H9 (cell line): ENCODE results near the gene CRLF3. TPM values are rescaled to one million over a fixed set of nuclear protein-coding genes. Genes with fewer than 3 reads are reported as not detected.
"Not testable (repeated sequence)": the region's sequence is repeated elsewhere in the genome, so short reads cannot be mapped to it uniquely, and the experiment has no call there.

ENCODE experiments used
- DNase-seq: peaks from one replicate; pipeline ENCODE4 v3.0.0-alpha.2; 2017
- H2AFZ ChIP-seq: one replicate; pipeline ENCODE4 v1.6.1; 2013; ENCODE audit warnings: mild to moderate bottlenecking, low read length, control low read depth, moderate library complexity
- H2AK5ac ChIP-seq: 2 replicates; pipeline ENCODE4 v1.6.1; 2013; ENCODE audit warnings: low read length, control low read depth, mixed read lengths; ENCODE audit not compliant: insufficient read length
- H2BK120ac ChIP-seq: one replicate; pipeline ENCODE4 v1.6.1; 2013; ENCODE audit warnings: low read depth, mild to moderate bottlenecking, low read length, control low read depth, inconsistent platforms; ENCODE audit not compliant: poor library complexity, severe bottlenecking
- H2BK12ac ChIP-seq: 2 replicates; pipeline ENCODE4 v1.6.1; 2013; ENCODE audit warnings: low read length, control low read depth, mixed read lengths, low read depth; ENCODE audit not compliant: insufficient read length
- H2BK15ac ChIP-seq: 2 replicates; pipeline ENCODE4 v1.6.1; 2013; ENCODE audit warnings: low read depth, low read length, control low read depth
- H2BK20ac ChIP-seq: one replicate; pipeline ENCODE4 v1.6.1; 2013; ENCODE audit warnings: low read depth, mild to moderate bottlenecking, low read length, control low read depth, inconsistent platforms; ENCODE audit not compliant: poor library complexity, severe bottlenecking
- H2BK5ac ChIP-seq: 2 replicates; pipeline ENCODE4 v1.6.1; 2013; ENCODE audit warnings: low read length, control low read depth, mixed read lengths; ENCODE audit not compliant: insufficient read length
- H3K14ac ChIP-seq: 2 replicates; pipeline ENCODE4 v1.6.1; 2013; ENCODE audit warnings: low read length, control low read depth; ENCODE audit not compliant: insufficient read depth
- H3K18ac ChIP-seq: 2 replicates; pipeline ENCODE4 v1.6.1; 2013; ENCODE audit warnings: low read depth, mild to moderate bottlenecking, mixed read lengths, low read length, control low read depth; ENCODE audit not compliant: insufficient read length
- H3K23ac ChIP-seq: 2 replicates; pipeline ENCODE4 v1.6.1; 2013; ENCODE audit warnings: low read length, control low read depth, mixed read lengths, low read depth; ENCODE audit not compliant: insufficient read length
- H3K23me2 ChIP-seq: 2 replicates; pipeline ENCODE4 v1.6.1; 2013; ENCODE audit warnings: low read depth, mild to moderate bottlenecking, mixed read lengths, low read length, control low read depth; ENCODE audit not compliant: insufficient read length, poor library complexity, severe bottlenecking
- H3K27ac ChIP-seq: 2 replicates; pipeline ENCODE4 v1.5.1; 2013; ENCODE audit warnings: low read length, control low read depth, mixed read lengths, low read depth; ENCODE audit not compliant: insufficient read length
- H3K27me3 ChIP-seq: 2 replicates; pipeline ENCODE4 v1.6.1; 2013; ENCODE audit warnings: low read length, control low read depth, inconsistent platforms; ENCODE audit not compliant: insufficient read depth
- H3K4ac ChIP-seq: 2 replicates; pipeline ENCODE4 v1.6.1; 2013; ENCODE audit warnings: low read depth, mild to moderate bottlenecking, control low read depth, inconsistent platforms, low read length, moderate library complexity
- H3K4me1 ChIP-seq: 2 replicates; pipeline ENCODE4 v1.6.1; 2013; ENCODE audit warnings: low read length, control low read depth, inconsistent platforms; ENCODE audit not compliant: insufficient read depth
- H3K4me2 ChIP-seq: 2 replicates; pipeline ENCODE4 v1.6.1; 2013; ENCODE audit warnings: low read length, control low read depth, mixed read lengths; ENCODE audit not compliant: insufficient read length, insufficient read depth
- H3K56ac ChIP-seq: 2 replicates; pipeline ENCODE4 v1.6.1; 2013; ENCODE audit warnings: low read depth, mild to moderate bottlenecking, mixed read lengths, low read length, control low read depth; ENCODE audit not compliant: insufficient read length
- H3K79me1 ChIP-seq: 2 replicates; pipeline ENCODE4 v1.6.1; 2013; ENCODE audit warnings: low read depth, mild to moderate bottlenecking, moderate library complexity, low read length, control low read depth, inconsistent platforms; ENCODE audit not compliant: insufficient read depth, poor library complexity, severe bottlenecking
- H3K79me2 ChIP-seq: 2 replicates; pipeline ENCODE4 v1.6.1; 2013; ENCODE audit warnings: low read length, control low read depth, inconsistent platforms; ENCODE audit not compliant: insufficient read depth
- H3K9ac ChIP-seq: 2 replicates; pipeline ENCODE4 v1.6.1; 2013; ENCODE audit warnings: low read length, control low read depth, mixed read lengths; ENCODE audit not compliant: insufficient read length; ENCODE audit errors: extremely low read depth
- H3K9me3 ChIP-seq: one replicate; pipeline ENCODE4 v1.6.1; 2013; ENCODE audit warnings: low read depth, low read length, inconsistent platforms; ENCODE audit not compliant: control insufficient read depth
- H3T11ph ChIP-seq: one replicate; pipeline ENCODE4 v1.6.1; 2013; ENCODE audit warnings: mild to moderate bottlenecking, low read length, control low read depth, inconsistent platforms
- H4K20me1 ChIP-seq: one replicate; pipeline ENCODE4 v1.6.1; 2013; ENCODE audit not compliant: control insufficient read depth, insufficient read length, insufficient read depth
- H4K5ac ChIP-seq: 2 replicates; pipeline ENCODE4 v1.6.1; 2013; ENCODE audit warnings: low read depth, mild to moderate bottlenecking, mixed read lengths, low read length, control low read depth; ENCODE audit not compliant: insufficient read length
- H4K8ac ChIP-seq: replicated peaks from 2 replicates; pipeline ENCODE4 v1.6.1; 2013; ENCODE audit warnings: low read length, control low read depth, mixed read lengths, low read depth; ENCODE audit not compliant: insufficient read length
- H4K91ac ChIP-seq: 2 replicates; pipeline ENCODE4 v1.6.1; 2013; ENCODE audit warnings: low read depth, mild to moderate bottlenecking, moderate library complexity, mixed read lengths, low read length, control low read depth; ENCODE audit not compliant: insufficient read length
- H3K27ac Mint-ChIP-seq, 3 experiments: 2 replicates in 2 of 3; 3 replicates in 1 of 3; pipeline ENCODE4 v1.8.0; 2020 to 2021; ENCODE audit warnings: mixed read lengths in 3 of 3, mild to moderate bottlenecking in 1 of 3, moderate library complexity in 1 of 3
- H3K27me3 Mint-ChIP-seq: 2 replicates; pipeline ENCODE4 v1.8.0; 2021; ENCODE audit warnings: low read depth, mild to moderate bottlenecking, moderate library complexity, mixed read lengths
- H3K36me3 Mint-ChIP-seq, 3 experiments: 2 replicates in 2 of 3; 3 replicates in 1 of 3; pipeline ENCODE4 v1.8.0; 2020 to 2021; ENCODE audit warnings: low read depth in 3 of 3, mixed read lengths in 3 of 3; ENCODE audit not compliant: insufficient read depth in 1 of 3
- H3K4me1 Mint-ChIP-seq, 2 experiments: 2 replicates each; pipeline ENCODE4 v1.8.0; 2020; ENCODE audit warnings: mixed read lengths in 2 of 2
- H3K4me3 Mint-ChIP-seq, 2 experiments: 2 replicates in 1 of 2; 3 replicates in 1 of 2; pipeline ENCODE4 v1.8.0; 2020 to 2021; ENCODE audit warnings: mild to moderate bottlenecking in 2 of 2, mixed read lengths in 2 of 2, moderate library complexity in 1 of 2
- H3K9me3 Mint-ChIP-seq, 2 experiments: 2 replicates in 1 of 2; 3 replicates in 1 of 2; pipeline ENCODE4 v1.8.0; 2020; ENCODE audit warnings: mild to moderate bottlenecking in 2 of 2, mixed read lengths in 2 of 2, moderate library complexity in 1 of 2
- WGBS: extraction: QIAGEN DNeasy Blood & Tissue Kit; methylation state at CpG from one replicate; pipeline ENCODE4 v1.1.7; 2013; ENCODE audit warnings: missing lambda C conversion rate, low lambda C conversion rate, mixed read lengths; ENCODE audit not compliant: insufficient read length; ENCODE audit errors: extremely low coverage; 5-methylcytosine and 5-hydroxymethylcytosine counted together
- total RNA-seq: library from RNA; stranded (reverse); gene quantifications from 2 replicates; pipeline ENCODE4 v1.2.1, GENCODE V29; 2021

CRLF3 gene
- total RNA-seq, 1 experiment from 2014 or later: 18.1 TPM

DNA sequence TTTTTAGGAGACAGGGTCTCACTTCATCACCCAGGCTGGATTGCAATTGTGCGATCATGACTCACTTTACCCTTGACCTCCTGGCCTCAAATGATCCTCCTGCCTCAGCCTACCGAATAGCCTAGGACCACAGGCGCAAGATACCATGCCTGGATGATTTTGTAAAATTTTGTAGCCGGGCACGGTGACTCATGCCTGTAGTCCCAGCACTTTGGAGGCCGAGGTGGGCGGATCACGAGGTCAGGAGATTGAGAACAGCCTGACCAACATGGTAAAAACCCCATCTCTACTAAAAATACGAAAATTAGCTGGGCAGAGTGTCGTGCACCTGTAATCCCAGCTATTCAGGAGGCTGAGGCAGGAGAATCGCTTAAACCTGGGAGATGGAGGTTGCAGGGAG lies 73.5 kb downstream of the CRLF3 start:
- H4K20me1 ChIP-seq, H3K23me2 ChIP-seq, H2BK5ac ChIP-seq, H3K18ac ChIP-seq, H3K27ac Mint-ChIP-seq, H3K4me1 Mint-ChIP-seq, H3K9me3 ChIP-seq, H4K91ac ChIP-seq, H3K79me1 ChIP-seq, H3K27me3 ChIP-seq, H2AFZ ChIP-seq, H2BK20ac ChIP-seq, H3K4me3 Mint-ChIP-seq, H2BK120ac ChIP-seq, H3K14ac ChIP-seq, H3K27me3 Mint-ChIP-seq, H4K5ac ChIP-seq, H2AK5ac ChIP-seq, DNase-seq, H3K4ac ChIP-seq, H3K79me2 ChIP-seq, H3K56ac ChIP-seq, H4K8ac ChIP-seq, H2BK15ac ChIP-seq, H3K9ac ChIP-seq, H3K9me3 Mint-ChIP-seq, H3K27ac ChIP-seq, H3T11ph ChIP-seq, H3K23ac ChIP-seq, H3K4me1 ChIP-seq, H2BK12ac ChIP-seq, H3K4me2 ChIP-seq: not testable (repeated sequence)
- WGBS: no CpG with 5 or more reads among the region's 11 CpGs
- peaks cover 33 to 75% (median 60%) of the 10 kb centered on the region in 3 experiments for H3K36me3 Mint-ChIP-seq

DNA sequence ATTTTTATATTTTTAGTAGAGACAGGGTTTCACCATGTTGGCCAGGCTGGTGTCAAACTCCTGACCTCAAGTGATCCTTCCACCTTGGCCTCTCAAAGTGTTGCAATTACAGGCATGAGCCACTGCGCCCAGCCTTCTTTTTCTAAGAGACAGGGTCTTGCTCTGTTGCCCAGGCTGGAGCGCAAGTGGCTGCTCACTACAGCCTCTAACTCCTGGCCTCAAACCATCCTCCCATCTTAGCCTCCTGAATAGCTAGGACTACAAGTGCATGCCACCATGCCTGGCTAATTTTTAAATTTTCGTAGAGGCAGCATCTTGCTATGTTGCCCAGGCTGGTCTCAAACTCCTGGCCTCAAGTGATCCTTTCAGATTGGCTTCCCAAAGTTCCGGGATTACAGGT lies 76.9 kb downstream of the CRLF3 start:
- H3T11ph ChIP-seq, H3K27me3 ChIP-seq, H2BK5ac ChIP-seq, H3K4me1 Mint-ChIP-seq, H3K27me3 Mint-ChIP-seq, H3K56ac ChIP-seq, H3K4me1 ChIP-seq, H2AFZ ChIP-seq, H3K23me2 ChIP-seq, H4K20me1 ChIP-seq, H2BK120ac ChIP-seq, H3K9ac ChIP-seq, H2AK5ac ChIP-seq, H4K8ac ChIP-seq, H3K4me3 Mint-ChIP-seq, H3K14ac ChIP-seq, H3K9me3 ChIP-seq, H4K5ac ChIP-seq, H3K4me2 ChIP-seq, H4K91ac ChIP-seq, H3K4ac ChIP-seq, H3K27ac Mint-ChIP-seq, H2BK20ac ChIP-seq, H3K23ac ChIP-seq, H2BK15ac ChIP-seq, DNase-seq, H2BK12ac ChIP-seq, H3K27ac ChIP-seq, H3K9me3 Mint-ChIP-seq, H3K79me2 ChIP-seq, H3K18ac ChIP-seq, H3K79me1 ChIP-seq: not testable (repeated sequence)
- no CpG with 5 or more reads among the region's 4 CpGs for WGBS
- peaks cover 30 to 72% (median 60%) of the 10 kb centered on the region in 3 experiments for H3K36me3 Mint-ChIP-seq
